Panc1 (cell line): Measurements from ENCODE around the gene IFITM1. TPM values are rescaled to one million over a fixed set of nuclear protein-coding genes. Genes with fewer than 3 reads are reported as not detected.

Experiments
- ATAC-seq: fragments of 200-7000 bp; cut with Tn5 transposase; 2 replicates; pipeline ENCODE4 v1.9.1; 2020; ENCODE audit warnings: mild to moderate bottlenecking, moderate library complexity
- BruUV-seq: library from RNA; stranded (reverse); fragments of 400-500 nt; replicated peaks from 2 replicates; lab custom pipeline; 2021; lab: Mats Ljungman, UMichigan
- CTCF ChIA-PET: fragments of 300-600 bp; sonication (Branson Sonifier 250); formaldehyde crosslinking; loops from one replicate; lab custom pipeline; 2022; ENCODE audit warnings: antibody characterized with exemption; lab: Charles Lee
- POLR2A ChIA-PET: fragments of 300-600 bp; sonication (Branson Sonifier 250); formaldehyde crosslinking; loops from one replicate; lab custom pipeline; 2022; ENCODE audit warnings: antibody characterized with exemption; lab: Charles Lee
- DNase-seq: peaks from one replicate; pipeline ENCODE4 v3.0.0-alpha.2; 2010; ENCODE audit warnings: low read depth, low spot score
- H3K27ac ChIP-seq: 2 replicates; pipeline ENCODE4 v1.5.1; 2011; ENCODE audit warnings: mild to moderate bottlenecking, low read length, inconsistent platforms
- H3K27me3 ChIP-seq: fragments of 200-500 bp; sonication (Bioruptor generic); 2 replicates; pipeline ENCODE4 v1.6.0; 2014; ENCODE audit warnings: low read length, inconsistent platforms; ENCODE audit not compliant: control insufficient read depth, insufficient read depth
- H3K36me3 ChIP-seq: fragments of 200-500 bp; sonication (Bioruptor generic); 2 replicates; pipeline ENCODE4 v1.5.1; 2014; ENCODE audit warnings: inconsistent platforms, mild to moderate bottlenecking, low read length, moderate library complexity; ENCODE audit not compliant: control insufficient read depth, insufficient read depth
- H3K4me1 ChIP-seq: 2 replicates; pipeline ENCODE4 v1.5.1; 2011; ENCODE audit warnings: inconsistent platforms, mild to moderate bottlenecking, low read length, moderate library complexity; ENCODE audit not compliant: control insufficient read depth, insufficient read depth
- H3K4me3 ChIP-seq, 2 experiments: 2 replicates each; pipeline ENCODE4 v1.5.1; 2011 to 2012; ENCODE audit warnings: low read depth in 2 of 2, low read length in 2 of 2, mild to moderate bottlenecking in 2 of 2, inconsistent platforms in 1 of 2, moderate library complexity in 1 of 2
- H3K9me3 ChIP-seq: fragments of 200-500 bp; sonication (Bioruptor generic); 2 replicates; pipeline ENCODE4 v1.5.1; 2014; ENCODE audit warnings: low read depth, mild to moderate bottlenecking, inconsistent platforms, low read length, moderate library complexity; ENCODE audit not compliant: control insufficient read depth, insufficient read depth
- CTCF ChIP-seq: fragments of 450-650 bp; IDR thresholded peaks from 2 replicates; pipeline ENCODE4 v1.5.1; 2017; ENCODE audit warnings: mild to moderate bottlenecking
- POLR2AphosphoS5 ChIP-seq: IDR thresholded peaks from 2 replicates; pipeline ENCODE4 v1.6.1; 2012; ENCODE audit warnings: mild to moderate bottlenecking, low read depth, low read length, moderate library complexity
- REST ChIP-seq, 2 experiments: IDR thresholded peaks; 2 replicates each; pipeline ENCODE4 v1.6.1; 2011 to 2012; ENCODE audit warnings: low read depth in 2 of 2, control low read depth in 1 of 2, low read length in 1 of 2, mild to moderate bottlenecking in 1 of 2, moderate library complexity in 1 of 2; ENCODE audit not compliant: insufficient read depth in 1 of 2
- SIN3A ChIP-seq: IDR thresholded peaks from 2 replicates; pipeline ENCODE4 v1.6.1; 2012; ENCODE audit warnings: low read depth, mild to moderate bottlenecking, low read length, moderate library complexity, borderline replicate concordance; ENCODE audit not compliant: insufficient read depth
- TCF7L2 ChIP-seq: IDR thresholded peaks from 2 replicates; pipeline ENCODE4 v1.6.1; 2011; ENCODE audit warnings: mild to moderate bottlenecking, low read depth, low read length, inconsistent platforms
- in situ Hi-C: cut with HindIII; loops from 2 replicates; pipeline ENCODE4 v1.10.0; 2016; ENCODE audit warnings: low sequenced_read_pairs, low pct_unique_long_range_greater_than_20kb
- intact Hi-C: fragments of 100-400 bp; cut with micrococcal nuclease; formaldehyde crosslinking; loops from one replicate; pipeline ENCODE4 v1.10.0; 2022; ENCODE audit not compliant: unreplicated experiment
- total RNA-seq: library from RNA; stranded (reverse); gene quantifications from one replicate; pipeline ENCODE4 v1.2.1, GENCODE V29; 2021; ENCODE audit not compliant: unreplicated experiment

IFITM1 gene
- total RNA-seq, 1 experiment from 2014 or later = 66.3 TPM

GRCh38 chr11:289398-289711, 24.5 kb upstream of the IFITM1 start:
- peaks cover 29% of the 10 kb centered on the region for H3K4me1 ChIP-seq
- in situ Hi-C loops = no loop called here
- TF ChIP-seq POLR2AphosphoS5 (no peak), SIN3A (no peak), REST (IDR thresholded peaks at IDR 0.05; ENCODE audit: insufficient read depth in 1 of 2, low read depth in 2 of 2, low read length in 1 of 2) (no peak), CTCF (no peak), TCF7L2 (no peak)
- no peaks in the 10 kb centered on the region for H3K36me3 ChIP-seq
- H3K27ac ChIP-seq = peak overlapping the region; percentile 86
- BruUV-seq = no TSS peak
- DNase-seq (no peak), ATAC-seq (no peak; the same call in 1 of the 2 replicates)
- H3K9me3 ChIP-seq = no peaks in the 10 kb centered on the region
- no peaks in the 10 kb centered on the region for H3K27me3 ChIP-seq
- CTCF ChIA-PET = interaction anchor here (0.5 to 0.6 kb wide), 2 partner anchors 73 to 118 kb away, joined by 3 read pairs; no protein-coding TSS in a partner anchor
- POLR2A ChIA-PET = interaction anchor here (0.7 to 1.1 kb wide), 2 partner anchors 9 to 19 kb away, joined by 3 to 7 read pairs; no protein-coding TSS in a partner anchor
- intact Hi-C loops = no loop called here
- peak overlapping the region; percentile 38 to 56 for H3K4me3 ChIP-seq

GRCh38 chr11:289712-290620, 23.9 kb upstream of the IFITM1 start:
- H3K36me3 ChIP-seq = no peaks in the 10 kb centered on the region
- in situ Hi-C loops (no loop called here), intact Hi-C loops (no loop called here)
- no peaks in the 10 kb centered on the region for H3K27me3 ChIP-seq
- no peak for DNase-seq
- no peak for ATAC-seq
- H3K4me1 ChIP-seq = peaks cover 29% of the 10 kb centered on the region
- H3K27ac ChIP-seq = peak overlapping the region; percentile 86
- no peak for TF ChIP-seq TCF7L2
- no peak for TF ChIP-seq POLR2AphosphoS5
- no peak for TF ChIP-seq REST (IDR thresholded peaks at IDR 0.05; ENCODE audit: insufficient read depth in 1 of 2, low read depth in 2 of 2, low read length in 1 of 2)
- TF ChIP-seq CTCF = no peak
- no peak for TF ChIP-seq SIN3A
- ChIA-PET CTCF (interaction anchor here (0.6 kb wide), 1 partner anchor 73 kb away, joined by 3 read pairs; no protein-coding TSS in a partner anchor), POLR2A (interaction anchor here (0.7 to 1.1 kb wide), 2 partner anchors 10 to 19 kb away, joined by 3 to 7 read pairs; no protein-coding TSS in a partner anchor)
- H3K4me3 ChIP-seq = peak overlapping the region; percentile 38 to 56
- TSS peak; percentile 85 for BruUV-seq
- H3K9me3 ChIP-seq = no peaks in the 10 kb centered on the region
